ENCODE measurements around the gene SPPL2C.

DNA sequence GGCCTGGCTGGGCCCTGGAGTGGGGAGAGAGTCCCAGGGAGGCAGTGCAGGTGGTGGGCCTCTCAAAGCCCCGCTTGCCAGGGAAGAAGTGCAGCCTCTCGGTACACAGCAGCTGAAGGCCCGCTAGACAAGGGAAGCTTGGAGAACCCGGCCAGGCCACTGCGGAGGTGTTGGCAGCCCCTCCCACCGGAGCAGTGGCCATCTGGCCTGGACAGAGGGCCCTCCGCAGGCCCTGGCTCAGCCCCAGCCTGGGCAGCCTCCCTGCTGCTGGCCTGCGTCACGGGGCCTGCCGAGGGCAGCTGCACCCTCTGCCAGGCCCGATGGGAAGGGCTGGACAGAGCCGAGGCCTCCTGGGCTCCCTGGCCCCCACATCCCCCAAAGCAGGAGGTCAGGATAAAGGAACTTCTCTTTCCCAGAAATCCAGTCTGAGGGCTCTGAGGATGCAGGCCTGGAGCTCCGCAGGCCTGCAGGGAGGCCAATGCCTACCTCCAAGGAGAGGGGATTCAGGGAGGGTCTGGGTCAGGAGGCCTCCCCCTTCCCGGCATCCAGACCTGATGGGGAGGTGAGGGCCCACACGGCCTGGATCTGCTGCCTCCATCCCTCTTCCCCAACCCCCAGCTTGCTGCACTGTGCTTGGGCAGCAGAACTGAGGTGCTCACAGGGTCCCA is 4.3 kb downstream of the SPPL2C start:
- TF ChIP-seq, protein P1, sequence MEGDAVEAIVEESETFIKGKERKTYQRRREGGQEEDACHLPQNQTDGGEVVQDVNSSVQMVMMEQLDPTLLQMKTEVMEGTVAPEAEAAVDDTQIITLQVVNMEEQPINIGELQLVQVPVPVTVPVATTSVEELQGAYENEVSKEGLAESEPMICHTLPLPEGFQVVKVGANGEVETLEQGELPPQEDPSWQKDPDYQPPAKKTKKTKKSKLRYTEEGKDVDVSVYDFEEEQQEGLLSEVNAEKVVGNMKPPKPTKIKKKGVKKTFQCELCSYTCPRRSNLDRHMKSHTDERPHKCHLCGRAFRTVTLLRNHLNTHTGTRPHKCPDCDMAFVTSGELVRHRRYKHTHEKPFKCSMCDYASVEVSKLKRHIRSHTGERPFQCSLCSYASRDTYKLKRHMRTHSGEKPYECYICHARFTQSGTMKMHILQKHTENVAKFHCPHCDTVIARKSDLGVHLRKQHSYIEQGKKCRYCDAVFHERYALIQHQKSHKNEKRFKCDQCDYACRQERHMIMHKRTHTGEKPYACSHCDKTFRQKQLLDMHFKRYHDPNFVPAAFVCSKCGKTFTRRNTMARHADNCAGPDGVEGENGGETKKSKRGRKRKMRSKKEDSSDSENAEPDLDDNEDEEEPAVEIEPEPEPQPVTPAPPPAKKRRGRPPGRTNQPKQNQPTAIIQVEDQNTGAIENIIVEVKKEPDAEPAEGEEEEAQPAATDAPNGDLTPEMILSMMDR (IDR thresholded peaks at IDR 0.05): no peak
- TF ChIP-seq POLR2A (IDR thresholded peaks at IDR 0.05): no peak
